NCI-H1417 treated with DMSO at 0.1 percent for 48 hours (cell line): Measurements from ENCODE around the gene STT3A.

Experiments
- DNase-seq: peaks from one replicate; lab custom pipeline; 2025; lab: John Stamatoyannopoulos, UW

The STT3A gene

GRCh38 chr11:125663910-125664309 lies 71.3 kb downstream of the STT3A start:
- no peak for DNase-seq

GRCh38 chr11:125667151-125667550 lies 74.5 kb downstream of the STT3A start:
- no peak for DNase-seq

- DNase-seq = no peak
Measured at GRCh38 chr11:125670172-125670571, 77.5 kb downstream of the STT3A start.

GRCh38 chr11:125671561-125671960 lies 78.9 kb downstream of the STT3A start:
- DNase-seq = no peak
